GM11168 (cell line): ENCODE measurements around the gene PORCN.
"Not testable (repeated sequence)": the region's sequence is repeated elsewhere in the genome, so short reads cannot be mapped to it uniquely, and the experiment has no call there.

Experiments
- in situ Hi-C: fragments of 300-500 bp; cut with MboI; formaldehyde crosslinking; loops from one replicate; pipeline ENCODE4 v1.12.0; 2022; ENCODE audit warnings: low sequenced_read_pairs; ENCODE audit not compliant: unreplicated experiment

PORCN gene

GRCh38 chrX:48533165-48533564 is 24.4 kb downstream of the PORCN start:
- in situ Hi-C loops = no loop called here

- in situ Hi-C loops = no loop called here
These were observed 30.0 kb downstream of the PORCN start for GRCh38 chrX:48538641-48539344.

GRCh38 chrX:48539345-48540027 is 30.7 kb downstream of the PORCN start, which contains the start of gene TBC1D25:
Gene TBC1D25 (plus strand): TSS chrX:48539714. CDS start chrX:48539798, 84 bp downstream.
- in situ Hi-C loops = no loop called here

GRCh38 chrX:48540028-48540375 is 31.2 kb downstream of the PORCN start:
- in situ Hi-C loops = no loop called here

GRCh38 chrX:48540480-48540879 is 31.7 kb downstream of the PORCN start:
- in situ Hi-C loops = no loop called here

- in situ Hi-C loops = no loop called here
These were observed 32.5 kb downstream of the PORCN start for GRCh38 chrX:48541140-48541814.

GRCh38 chrX:48548871-48549270 is 40.1 kb downstream of the PORCN start:
- in situ Hi-C loops = no loop called here

GRCh38 chrX:48555731-48556325 is 47.0 kb downstream of the PORCN start:
- in situ Hi-C loops = not testable (repeated sequence)

- in situ Hi-C loops = no loop called here
These were observed 49.5 kb downstream of the PORCN start for GRCh38 chrX:48558271-48558670.

GRCh38 chrX:48559636-48560035 is 50.8 kb downstream of the PORCN start:
- in situ Hi-C loops = no loop called here

GRCh38 chrX:48560056-48560455 is 51.3 kb downstream of the PORCN start:
- in situ Hi-C loops = no loop called here

- in situ Hi-C loops = no loop called here
These were observed 51.9 kb downstream of the PORCN start for GRCh38 chrX:48560681-48561080.

- in situ Hi-C loops = no loop called here
These were observed 61.2 kb downstream of the PORCN start for GRCh38 chrX:48569958-48570357.
